GM18870 (cell line): ENCODE data around the gene F2RL2.

Source experiments
- ATAC-seq: cut with Tn5 transposase; IDR thresholded peaks from one replicate; pipeline ENCODE4 v1.9.1; 2021; ENCODE audit warnings: moderate library complexity; ENCODE audit not compliant: unreplicated experiment

The F2RL2 gene

DNA sequence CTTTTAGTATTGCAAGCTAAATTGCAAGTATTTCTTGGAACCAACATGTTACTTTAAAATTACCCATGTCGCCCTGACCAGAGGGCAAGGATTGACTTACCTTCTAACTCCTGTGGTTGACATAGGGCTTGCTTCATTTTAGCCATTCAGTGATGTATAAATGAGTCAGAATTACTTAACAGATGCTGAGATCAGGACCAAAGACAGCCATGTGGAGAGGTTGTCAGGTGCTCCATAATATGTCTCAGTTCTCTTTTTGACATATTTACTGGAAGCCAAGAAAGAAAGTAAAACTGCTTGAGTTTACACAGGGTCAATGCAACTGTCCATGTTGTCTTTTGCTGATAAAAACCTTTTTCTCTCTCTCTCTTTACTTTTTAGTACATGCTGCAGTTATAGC, 33.2 kb downstream of the F2RL2 start:
- ATAC-seq: peak; percentile 92

DNA sequence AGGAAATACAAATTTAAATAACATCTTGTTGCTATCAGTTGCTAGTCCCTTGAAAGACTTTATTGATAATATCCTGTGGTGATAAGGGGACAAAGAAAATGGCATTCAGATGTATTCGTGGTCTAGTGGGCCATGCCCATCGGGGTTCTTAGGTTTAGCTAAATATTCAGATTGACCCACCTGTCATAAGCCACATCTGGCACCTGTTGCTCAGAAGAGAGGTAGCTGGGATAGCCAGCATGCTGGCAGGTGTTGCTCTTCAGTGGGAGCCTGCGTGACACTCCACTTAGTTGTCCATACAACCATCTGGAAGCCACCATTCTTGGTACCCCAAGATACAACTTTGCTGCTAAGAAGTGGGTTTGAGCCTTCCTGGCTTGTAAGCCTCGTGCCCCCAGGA, 36.7 kb downstream of the F2RL2 start:
- no peak for ATAC-seq

DNA sequence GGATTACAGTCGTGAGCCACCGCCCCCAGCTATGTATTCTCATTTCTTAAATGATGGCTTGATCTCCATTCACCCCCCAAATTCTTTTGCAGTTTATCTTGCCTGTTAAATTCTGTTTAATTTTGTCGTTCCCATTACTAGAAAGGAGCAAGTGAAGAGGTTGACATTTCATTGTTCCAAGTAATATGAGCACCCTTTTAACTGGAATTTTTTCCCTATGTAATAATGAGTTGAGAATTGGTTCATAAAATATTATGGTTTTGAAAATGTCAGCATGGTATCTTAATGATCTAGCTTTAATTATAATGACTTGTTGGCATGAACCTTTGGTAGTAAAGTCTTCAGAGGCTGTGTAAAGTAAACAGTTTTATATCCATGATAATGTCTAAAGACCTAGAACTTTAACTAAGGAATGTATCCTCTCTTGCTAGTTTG, 37.4 kb downstream of the F2RL2 start:
- no peak for ATAC-seq

DNA sequence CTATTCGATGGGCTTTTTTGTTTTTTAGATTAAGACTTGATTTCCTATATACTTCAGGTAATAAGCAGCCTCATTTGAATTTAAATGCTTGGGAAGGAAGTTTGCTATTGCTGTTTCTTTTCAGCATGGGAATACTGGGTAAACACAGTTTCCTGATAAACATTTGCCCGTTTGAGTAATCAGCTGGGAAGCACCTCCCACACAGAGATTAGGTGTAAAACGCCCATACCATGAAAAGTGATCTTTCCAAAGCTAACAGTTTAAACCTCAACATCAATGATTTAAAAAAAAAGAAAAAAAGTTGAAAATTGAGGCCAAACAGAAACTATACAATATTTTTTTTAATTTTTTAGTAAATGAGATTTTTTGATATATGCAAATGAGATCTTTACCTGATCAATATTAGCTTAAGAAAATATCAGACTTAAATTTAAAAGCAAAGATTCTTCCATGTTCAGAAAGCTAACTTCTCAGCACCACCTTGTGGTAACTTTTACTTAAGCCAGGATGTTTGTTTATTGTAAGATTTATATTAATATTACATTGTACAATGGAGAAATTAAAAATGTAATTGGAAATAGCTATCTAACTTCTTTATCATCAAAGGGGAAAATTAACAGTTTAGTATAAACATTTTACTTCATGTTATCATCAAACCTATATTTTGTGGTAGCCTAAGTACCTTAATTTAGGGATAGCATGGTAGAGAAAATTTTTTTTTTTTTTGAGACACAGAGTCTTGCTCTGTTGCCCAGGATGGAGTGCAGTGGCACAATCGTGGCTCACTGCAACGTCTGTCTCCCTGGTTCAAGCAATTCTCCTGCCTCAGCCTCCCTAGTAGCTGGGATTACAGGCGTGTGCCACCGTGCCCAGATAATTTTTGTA, 39.8 kb downstream of the F2RL2 start:
- no peak for ATAC-seq

DNA sequence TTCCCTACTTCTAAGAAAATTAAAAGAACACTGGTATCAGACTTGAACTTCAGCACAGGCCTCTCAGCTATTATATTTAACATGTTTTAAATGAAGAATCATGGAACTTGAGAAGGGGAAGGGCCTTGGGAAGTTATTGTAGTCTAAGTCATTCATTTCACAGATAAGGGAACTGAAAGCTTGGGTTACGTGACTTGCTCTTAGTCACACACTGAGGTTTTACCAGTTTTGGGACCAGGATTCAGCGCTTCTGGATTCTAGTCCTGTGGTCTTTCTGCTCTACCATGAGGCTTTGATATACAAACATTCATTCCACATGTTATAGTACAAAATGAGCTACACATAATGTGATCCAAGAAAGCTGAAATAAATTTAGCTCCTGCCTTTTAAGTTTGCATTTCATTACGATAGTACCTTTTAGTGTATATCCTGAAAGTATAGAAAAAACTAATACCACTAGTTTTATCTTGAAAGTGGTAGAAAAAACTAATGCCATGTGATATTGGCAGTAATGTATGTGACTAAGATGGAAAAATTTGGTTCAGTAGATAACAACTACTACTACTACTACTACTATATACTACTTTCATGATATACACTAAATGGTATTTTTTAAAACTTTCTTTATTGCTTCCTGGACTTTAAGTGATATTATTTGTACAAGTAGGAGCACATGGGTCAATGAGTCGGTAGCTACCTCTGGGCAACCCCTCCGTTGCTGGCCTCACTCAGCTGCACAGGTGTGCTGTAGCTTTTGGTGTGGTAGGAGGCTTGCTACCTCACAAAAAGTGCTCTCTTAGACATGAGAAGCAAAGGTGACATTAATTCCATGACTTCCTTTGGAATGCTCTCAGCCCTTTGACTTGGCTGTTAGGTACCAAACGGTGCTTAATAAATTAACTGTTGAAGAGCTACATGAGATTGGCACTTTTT, 40.7 kb downstream of the F2RL2 start:
- peak; percentile 88 for ATAC-seq

DNA sequence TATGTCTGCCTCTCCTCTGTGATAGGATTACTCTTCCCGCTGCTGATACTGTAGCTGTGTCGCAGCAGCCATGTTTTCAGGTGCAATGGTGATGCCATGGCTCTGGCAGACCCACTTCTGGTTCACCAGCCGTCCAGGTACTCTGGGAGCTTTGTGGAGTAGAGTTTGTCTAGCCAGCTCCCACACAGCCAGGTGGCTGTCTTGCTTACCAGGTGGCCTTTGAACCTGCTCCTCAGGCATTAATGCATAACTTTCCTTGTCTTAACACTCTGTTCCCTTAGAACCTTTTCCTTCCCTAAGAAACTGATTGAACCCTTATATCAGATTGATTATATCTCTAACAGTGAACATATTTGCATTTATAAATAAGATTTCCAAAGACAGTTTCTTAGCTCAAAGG, 42.2 kb downstream of the F2RL2 start:
- ATAC-seq: no peak

DNA sequence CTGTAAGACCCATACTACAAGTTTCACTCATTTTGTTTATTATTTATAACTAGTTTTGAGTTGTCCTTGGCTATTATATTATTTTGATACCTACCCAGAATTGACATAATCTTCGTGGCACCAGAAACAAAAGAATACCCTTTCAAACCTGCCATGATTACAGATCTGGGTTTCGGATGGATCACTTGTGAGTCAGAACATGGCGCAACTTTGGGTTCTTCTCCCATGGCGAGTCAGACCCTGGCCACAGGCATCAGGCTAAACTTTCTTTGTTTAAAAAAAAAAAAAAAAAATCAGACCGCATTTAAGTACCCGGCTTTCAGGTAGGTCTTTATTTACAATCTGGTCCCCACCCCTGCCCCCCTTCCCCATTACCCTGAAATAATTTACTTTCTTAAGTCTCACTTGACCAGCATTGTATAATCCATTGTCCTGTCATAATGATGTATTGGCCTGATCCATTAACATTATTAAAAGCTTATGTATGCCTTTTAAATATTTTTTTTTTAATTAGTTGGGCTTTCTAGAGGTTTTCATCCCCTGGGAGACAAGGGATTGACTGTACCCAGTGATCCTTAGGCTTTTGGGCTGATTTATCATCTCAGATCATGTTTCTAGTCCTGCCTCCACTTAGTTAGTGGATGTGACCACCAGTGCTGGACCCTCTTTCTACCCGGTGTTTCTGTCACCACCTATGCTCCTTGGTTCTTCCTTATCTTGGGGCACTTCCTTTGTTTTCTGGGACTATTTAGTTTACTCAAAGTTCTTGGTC, 43.9 kb downstream of the F2RL2 start:
- ATAC-seq: no peak

DNA sequence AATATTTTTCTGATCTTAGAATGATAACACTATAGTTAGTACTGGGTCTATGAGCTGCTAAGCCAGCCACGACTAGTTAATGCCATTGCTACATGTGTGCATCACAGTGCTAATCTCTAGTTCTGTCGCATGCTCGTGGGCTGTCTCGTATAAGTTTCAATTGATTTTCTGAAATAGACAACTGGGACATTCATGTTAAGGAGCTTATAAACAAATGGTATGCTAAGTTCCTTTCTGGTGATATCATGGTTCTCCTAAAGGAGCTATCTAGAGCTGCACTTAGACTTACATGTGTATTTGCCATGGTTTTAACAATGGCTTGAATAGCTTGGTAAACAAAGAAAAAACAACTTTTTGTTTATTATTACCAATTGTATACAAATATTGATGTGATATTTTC, 46.2 kb downstream of the F2RL2 start:
- no peak for ATAC-seq

DNA sequence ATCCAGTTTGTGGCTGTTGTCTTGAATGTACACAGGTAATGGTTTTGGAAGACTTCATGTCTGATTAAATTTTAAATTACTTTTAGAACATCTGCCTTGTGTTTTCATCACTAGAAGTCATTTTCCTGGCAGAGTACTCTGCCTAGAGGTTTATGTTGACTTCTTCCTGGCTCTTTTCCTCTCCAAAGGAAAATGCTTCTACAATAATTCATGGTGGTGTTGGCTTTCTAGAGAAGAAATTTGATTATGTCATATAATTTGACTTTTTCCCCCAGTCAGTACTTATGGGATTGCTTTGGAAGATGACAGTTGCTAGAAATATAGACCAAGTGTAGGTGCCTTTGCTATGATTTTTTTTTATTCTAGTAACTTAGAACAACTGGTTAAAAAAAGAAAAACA, 46.8 kb downstream of the F2RL2 start:
- no peak for ATAC-seq

DNA sequence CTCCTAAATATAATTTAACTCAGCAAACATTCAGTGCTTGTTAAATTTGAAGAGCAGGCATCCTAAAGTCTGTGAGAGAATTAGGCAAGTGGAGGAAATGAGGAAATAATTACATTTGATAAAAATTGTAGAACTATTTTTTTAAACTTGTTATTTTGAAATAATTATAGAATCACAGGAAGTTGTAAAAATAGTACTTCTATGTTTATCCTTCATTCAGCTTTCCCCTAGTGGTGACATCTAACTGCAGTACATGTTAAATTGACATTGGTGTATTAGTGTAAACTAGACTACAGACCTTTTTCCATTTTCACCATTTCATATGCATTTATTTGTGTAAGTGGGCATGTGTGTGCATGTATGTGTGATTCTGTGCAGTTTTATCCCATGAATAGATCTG, 51.6 kb downstream of the F2RL2 start:
- ATAC-seq: no peak

DNA sequence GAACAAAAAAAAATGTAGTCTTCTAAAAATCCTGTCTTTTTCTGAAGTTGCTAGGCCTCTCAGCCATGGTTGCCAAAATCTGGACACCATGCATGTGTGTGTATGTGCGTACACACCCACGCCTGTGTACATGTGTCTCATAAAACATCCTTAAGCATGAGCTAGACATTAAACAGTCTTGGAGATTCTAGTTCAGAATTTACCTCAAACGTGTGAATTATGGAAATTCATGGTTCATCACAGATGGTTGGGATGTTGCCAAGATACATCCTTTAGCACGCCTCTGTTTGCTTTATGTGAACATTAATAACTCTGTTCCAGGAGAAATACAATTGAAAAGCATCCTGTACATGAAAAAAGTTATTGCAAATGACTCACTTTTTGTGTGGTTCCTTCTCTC, 53.0 kb downstream of the F2RL2 start:
- ATAC-seq: no peak
